SJSA1 (cell line): ENCODE measurements around the gene TM9SF3. TPM values are rescaled to one million over a fixed set of nuclear protein-coding genes. Genes with fewer than 3 reads are reported as not detected.

Source experiments
- DNase-seq, 2 experiments: peaks; one replicate each; pipeline ENCODE4 v3.0.0-alpha.2; 2015 to 2020; ENCODE audit warnings: low spot score in 2 of 2, low read depth in 1 of 2
- H3K27ac ChIP-seq: fragments of 250-450 bp; sonication (Bioruptor Pico); 2 replicates; pipeline ENCODE4 v1.5.1; 2020; ENCODE audit warnings: mild to moderate bottlenecking, moderate library complexity
- H3K27me3 ChIP-seq: fragments of 250-450 bp; sonication (Bioruptor Pico); replicated peaks from 2 replicates; pipeline ENCODE4 v1.5.1; 2020; ENCODE audit warnings: mild to moderate bottlenecking, moderate library complexity
- H3K36me3 ChIP-seq: fragments of 250-450 bp; sonication (Bioruptor Pico); 2 replicates; pipeline ENCODE4 v1.5.1; 2020; ENCODE audit warnings: mild to moderate bottlenecking
- H3K4me1 ChIP-seq: fragments of 250-450 bp; sonication (Bioruptor Pico); replicated peaks from 2 replicates; pipeline ENCODE4 v1.6.1; 2021; ENCODE audit warnings: mild to moderate bottlenecking
- H3K4me3 ChIP-seq: fragments of 250-450 bp; sonication (Bioruptor Pico); 2 replicates; pipeline ENCODE4 v1.5.1; 2020; ENCODE audit warnings: mild to moderate bottlenecking
- H3K9me3 ChIP-seq: fragments of 250-450 bp; sonication (Bioruptor Pico); replicated peaks from 2 replicates; pipeline ENCODE4 v1.5.1; 2020; ENCODE audit warnings: mild to moderate bottlenecking
- total RNA-seq: library from RNA; depleted of rRNA; stranded (reverse); fragments of >200 nt; shearing (Covaris generic); gene quantifications from 2 replicates; pipeline ENCODE4 v1.2.3, GENCODE V29; 2014

The TM9SF3 gene
- total RNA-seq, 1 experiment from 2014 or later: 119 TPM

DNA sequence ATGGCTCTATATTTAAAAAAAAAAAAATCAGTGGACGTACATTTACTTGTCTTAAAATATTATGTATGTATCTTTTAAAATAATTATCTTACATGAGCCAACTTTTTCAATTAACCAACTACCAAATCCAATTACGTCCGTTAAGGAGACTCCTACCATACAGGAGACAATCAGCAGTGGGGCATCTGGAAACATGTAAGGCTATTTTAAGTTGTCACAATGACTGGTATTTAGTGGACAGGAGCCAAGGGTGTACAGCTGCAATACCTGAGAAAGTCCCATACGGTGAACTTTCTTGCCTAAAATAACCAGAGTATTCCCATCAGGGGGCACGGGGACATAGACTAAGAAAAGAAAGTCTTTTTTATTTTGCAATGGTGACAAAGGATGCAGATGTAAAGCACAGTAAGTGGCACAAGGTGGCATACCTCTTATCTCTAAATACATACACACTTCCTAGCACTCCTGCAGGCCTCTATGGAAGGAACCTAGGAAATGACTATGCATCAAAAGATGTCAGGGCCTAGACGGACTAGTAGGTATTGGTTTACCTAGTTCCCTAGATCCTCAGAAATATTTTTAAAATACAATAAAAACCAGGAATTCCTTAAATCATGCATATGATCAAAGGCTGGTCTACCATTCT is 57.1 kb downstream of the TM9SF3 start:
- no peak overlapping the region for H3K4me3 ChIP-seq
- no peak overlapping the region for H3K27ac ChIP-seq
- peaks cover 75% of the 10 kb centered on the region for H3K36me3 ChIP-seq
- no peaks in the 10 kb centered on the region for H3K9me3 ChIP-seq
- H3K27me3 ChIP-seq: no peaks in the 10 kb centered on the region
- no peaks in the 10 kb centered on the region for H3K4me1 ChIP-seq
- DNase-seq: no peak

- no peak for DNase-seq
- Histone ChIP-seq H3K4me1 (no peaks in the 10 kb centered on the region), H3K36me3 (peaks cover 74% of the 10 kb centered on the region)
Measured at GRCh38 chr10:96524741-96525140, 62.1 kb downstream of the TM9SF3 start.

DNA sequence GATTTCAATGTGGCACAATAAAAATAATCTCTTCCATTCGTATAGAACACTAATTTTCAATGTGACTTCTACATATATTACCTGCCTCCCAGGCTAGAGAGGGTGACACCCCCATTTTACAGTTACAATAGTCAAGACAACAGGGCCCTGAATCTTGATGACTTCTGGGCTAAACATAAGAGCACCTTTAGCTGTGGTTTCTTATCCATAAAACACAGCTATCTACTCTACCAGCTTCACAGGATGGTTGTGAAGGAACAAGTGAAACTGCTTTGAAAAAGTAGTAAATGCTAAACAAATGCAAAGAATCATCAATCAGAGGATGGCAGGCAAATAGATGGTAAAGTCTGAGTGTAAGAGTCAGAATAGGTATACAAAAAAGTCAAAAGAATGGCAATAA is 69.5 kb downstream of the TM9SF3 start:
- peaks cover 13% of the 10 kb centered on the region for H3K27me3 ChIP-seq
- no peak for DNase-seq
- H3K4me1 ChIP-seq: peaks cover 21% of the 10 kb centered on the region
- no peak overlapping the region for H3K4me3 ChIP-seq
- no peaks in the 10 kb centered on the region for H3K9me3 ChIP-seq
- no peak overlapping the region for H3K27ac ChIP-seq
- peaks cover 29% of the 10 kb centered on the region for H3K36me3 ChIP-seq

More at GRCh38 chr10:96524741-96525140, 62.1 kb downstream of the TM9SF3 start:
- Histone ChIP-seq H3K27me3 (no peaks in the 10 kb centered on the region), H3K27ac (no peak overlapping the region), H3K9me3 (no peaks in the 10 kb centered on the region), H3K4me3 (no peak overlapping the region)

- peaks cover 20% of the 10 kb centered on the region for H3K36me3 ChIP-seq
- peaks cover 21% of the 10 kb centered on the region for H3K4me1 ChIP-seq
- DNase-seq: no peak
- H3K9me3 ChIP-seq: no peaks in the 10 kb centered on the region
- H3K27me3 ChIP-seq: peaks cover 20% of the 10 kb centered on the region
- no peak overlapping the region for H3K4me3 ChIP-seq
- H3K27ac ChIP-seq: no peak overlapping the region
Measured at GRCh38 chr10:96516337-96516736, 70.5 kb downstream of the TM9SF3 start.

DNA sequence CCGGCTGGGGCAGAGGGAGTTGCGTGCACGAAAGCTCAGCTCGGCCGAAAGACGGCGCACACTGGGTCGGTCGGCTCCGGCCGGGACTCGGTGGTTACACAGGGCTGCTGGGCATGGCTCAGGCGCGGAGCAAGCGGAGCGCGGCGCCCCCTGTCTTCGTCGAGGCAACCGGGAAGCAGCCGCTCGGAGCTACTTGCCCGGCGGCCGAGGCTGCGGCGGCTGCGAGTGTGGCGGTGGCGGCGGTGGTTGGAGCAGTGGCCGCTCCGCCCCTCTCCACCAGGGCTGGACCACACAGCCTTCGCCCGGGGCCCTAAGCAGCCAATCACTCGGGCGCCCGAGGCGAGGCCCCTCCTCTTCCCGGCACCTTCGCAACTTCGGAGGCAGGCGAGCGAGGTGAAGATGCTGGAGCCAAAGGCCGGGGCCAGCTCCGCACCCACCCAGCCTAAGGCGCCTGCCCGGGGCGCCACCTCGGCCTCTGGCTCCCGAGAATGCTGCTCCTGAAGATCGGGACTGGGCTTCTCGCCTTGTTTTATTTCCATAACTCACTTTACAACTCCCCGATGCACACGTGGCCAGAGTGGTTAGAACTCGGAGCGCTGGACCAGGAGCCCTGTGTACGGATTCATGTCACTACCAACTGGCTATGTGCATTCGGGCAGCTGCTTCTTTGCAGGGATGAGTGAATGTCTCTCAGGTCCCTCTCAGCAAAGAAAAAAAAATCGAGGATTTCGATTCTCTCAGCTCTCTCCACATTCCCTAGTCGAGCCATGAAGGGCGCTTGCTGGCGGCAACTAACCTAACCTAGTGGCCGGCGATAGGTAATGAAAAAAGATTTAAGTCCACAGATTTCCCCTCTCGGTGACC is 72.9 kb downstream of the TM9SF3 start, which contains the start of gene TLL2:
Gene TLL2, minus strand, starts transcription at position 229 of the 864 bp plus-strand sequence. CDS start 241 bp downstream, outside the sequence.
- Histone ChIP-seq H3K4me1 (peaks cover 25% of the 10 kb centered on the region), H3K4me3 (peak within 1 kb of the TSS; percentile 30), H3K27ac (no peak within 1 kb of the TSS), H3K27me3 (peaks cover 20% of the 10 kb centered on the region), H3K36me3 (no peaks in the 10 kb centered on the region), H3K9me3 (no peaks in the 10 kb centered on the region)
- DNase-seq: peak; percentile 88

DNA sequence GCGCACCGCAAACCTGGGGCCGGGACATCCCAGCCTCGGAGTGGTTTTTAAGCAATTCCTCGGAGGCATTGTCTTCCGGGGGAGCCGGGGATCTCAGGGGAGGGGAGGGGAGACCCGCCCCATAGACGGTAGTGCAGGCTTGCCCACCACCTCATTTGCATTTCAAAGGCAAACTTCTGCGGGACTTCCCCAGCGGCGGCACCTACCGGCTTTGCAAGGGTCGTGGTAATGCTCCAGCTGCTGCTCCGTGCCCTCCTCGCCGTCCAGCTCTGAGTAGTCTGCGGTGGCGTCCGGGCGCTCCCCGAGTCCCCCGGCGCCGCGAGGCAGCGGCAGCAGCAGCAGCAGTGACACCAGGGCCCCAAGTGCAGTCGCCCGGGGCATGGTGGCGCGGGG is 73.5 kb downstream of the TM9SF3 start:
- no peaks in the 10 kb centered on the region for H3K9me3 ChIP-seq
- no peak overlapping the region for H3K27ac ChIP-seq
- no peaks in the 10 kb centered on the region for H3K36me3 ChIP-seq
- H3K4me3 ChIP-seq: peak overlapping the region; percentile 30
- H3K4me1 ChIP-seq: peaks cover 29% of the 10 kb centered on the region
- peaks cover 20% of the 10 kb centered on the region for H3K27me3 ChIP-seq
- no peak for DNase-seq

- H3K4me3 ChIP-seq: peak overlapping the region; percentile 30
- H3K36me3 ChIP-seq: no peaks in the 10 kb centered on the region
- DNase-seq: no peak
- no peak overlapping the region for H3K27ac ChIP-seq
- H3K27me3 ChIP-seq: peaks cover 20% of the 10 kb centered on the region
- peaks cover 29% of the 10 kb centered on the region for H3K4me1 ChIP-seq
- no peaks in the 10 kb centered on the region for H3K9me3 ChIP-seq
Measured at GRCh38 chr10:96512524-96513304, 74.1 kb downstream of the TM9SF3 start.

- H3K36me3 ChIP-seq: no peaks in the 10 kb centered on the region
- no peak overlapping the region for H3K4me3 ChIP-seq
- H3K4me1 ChIP-seq: peaks cover 29% of the 10 kb centered on the region
- H3K27me3 ChIP-seq: peaks cover 20% of the 10 kb centered on the region
- H3K27ac ChIP-seq: no peak overlapping the region
- H3K9me3 ChIP-seq: no peaks in the 10 kb centered on the region
- DNase-seq: peak in 1 of 2 experiments; percentile 20
Measured at GRCh38 chr10:96511044-96511945, 75.5 kb downstream of the TM9SF3 start.

- H3K27ac ChIP-seq: no peak overlapping the region
- H3K27me3 ChIP-seq: peaks cover 22% of the 10 kb centered on the region
- no peaks in the 10 kb centered on the region for H3K9me3 ChIP-seq
- H3K36me3 ChIP-seq: no peaks in the 10 kb centered on the region
- peaks cover 26% of the 10 kb centered on the region for H3K4me1 ChIP-seq
- no peak overlapping the region for H3K4me3 ChIP-seq
- DNase-seq: peak; percentile 43 to 59
Measured at GRCh38 chr10:96509017-96509641, 77.7 kb downstream of the TM9SF3 start.

- no peak overlapping the region for H3K27ac ChIP-seq
- H3K4me1 ChIP-seq: peaks cover 8% of the 10 kb centered on the region
- H3K27me3 ChIP-seq: peaks cover 7% of the 10 kb centered on the region
- no peak for DNase-seq
- no peaks in the 10 kb centered on the region for H3K36me3 ChIP-seq
- H3K9me3 ChIP-seq: no peaks in the 10 kb centered on the region
- H3K4me3 ChIP-seq: no peak overlapping the region
Measured at GRCh38 chr10:96507044-96507443, 79.8 kb downstream of the TM9SF3 start.

DNA sequence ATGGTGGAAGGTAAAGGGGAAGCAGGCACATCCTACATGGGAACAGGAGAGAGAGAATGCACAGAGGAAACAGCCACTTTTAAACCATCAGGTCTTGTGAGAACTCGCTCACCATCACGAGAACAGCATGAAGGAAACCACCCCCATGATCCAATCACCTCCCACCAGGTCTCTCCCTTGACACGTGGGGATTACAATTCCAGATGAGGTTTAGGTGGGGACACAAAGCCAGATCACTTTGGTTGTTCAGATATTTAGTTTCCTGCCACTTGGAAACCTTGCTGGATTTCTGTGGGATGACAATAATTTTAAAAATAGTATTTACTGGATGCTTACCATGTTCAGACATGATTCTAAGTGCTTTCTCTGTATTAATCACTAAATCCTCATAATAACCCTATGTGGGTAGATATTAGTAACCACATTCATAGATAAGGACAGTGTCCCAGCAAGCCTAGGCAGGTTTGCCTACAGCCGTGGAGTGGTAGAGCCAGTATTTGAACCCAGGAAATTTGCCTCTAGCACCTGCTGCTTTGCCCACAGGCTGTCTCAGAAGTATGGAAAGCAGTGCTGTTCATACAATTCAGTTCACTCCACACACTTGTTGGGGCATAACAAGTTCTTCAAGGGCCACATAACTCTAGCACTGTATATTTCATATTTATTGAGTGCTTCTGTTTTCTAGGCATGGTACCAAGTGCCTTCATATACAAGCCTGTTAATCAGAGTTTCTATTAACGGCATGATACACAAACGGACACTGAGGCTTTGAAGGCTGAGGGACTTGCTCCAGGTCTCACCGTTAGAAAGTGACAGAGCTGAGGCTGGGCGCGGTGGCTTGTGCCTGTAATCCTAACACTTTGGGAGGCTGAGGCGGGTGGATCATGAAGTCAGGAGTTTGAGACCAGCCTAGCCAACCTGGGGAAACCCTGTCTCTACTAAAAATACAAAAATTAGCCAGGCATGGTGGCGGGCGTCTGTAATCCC is 81.4 kb downstream of the TM9SF3 start:
- H3K27me3 ChIP-seq: 0 out of 2 replicates have a peak, but pooled peaks cover 3% of the 10 kb centered on the region
- no peaks in the 10 kb centered on the region for H3K9me3 ChIP-seq
- no peak for DNase-seq
- H3K4me3 ChIP-seq: no peak overlapping the region
- H3K36me3 ChIP-seq: no peaks in the 10 kb centered on the region
- H3K4me1 ChIP-seq: peaks cover 13% of the 10 kb centered on the region
- H3K27ac ChIP-seq: no peak overlapping the region
